ENCODE data around the gene NRARP. TPM values are rescaled to one million over a fixed set of nuclear protein-coding genes. Genes with fewer than 3 reads are reported as not detected.
"Not testable (repeated sequence)": the region's sequence is repeated elsewhere in the genome, so short reads cannot be mapped to it uniquely, and the experiment has no call there.

NRARP gene
- total and polyA plus RNA-seq, 7 experiments from 2014 or later, result 0.70 to 2.7 (median 1.7) TPM; not detected in 2

GRCh38 chr9:137330689-137331088, 28.6 kb upstream of the NRARP start:
- Histone ChIP-seq H3K9me3 (ENCODE audit: control insufficient read depth in 2 of 3, low read length in 3 of 3) (no peaks in the 10 kb centered on the region), H3K4me3 (ENCODE audit: low read length) (no peak overlapping the region), H3K27me3 (ENCODE audit: control insufficient read depth in 2 of 2, insufficient read depth in 2 of 2, low read length in 2 of 2) (peaks cover 0 to 14% of the 10 kb centered on the region in 2 donors), H3K27ac (ENCODE audit: low read depth, low read length) (no peak overlapping the region), H3K4me1 (ENCODE audit: control insufficient read depth in 2 of 2, insufficient read depth in 2 of 2, low read length in 2 of 2) (no peaks in the 10 kb centered on the region), H3K36me3 (ENCODE audit: control insufficient read depth in 2 of 3, insufficient read depth in 3 of 3, low read length in 3 of 3) (no peaks in the 10 kb centered on the region)
- ATAC-seq, result no peak
- no peak overlapping the region for H3K4me3 Mint-ChIP-seq
- H3K27me3 Mint-ChIP-seq, result peaks cover 0 to 20% (median 2%) of the 10 kb centered on the region in 5 donors
- H3K9me3 Mint-ChIP-seq, result peaks cover 0 to 30% (median under 1%) of the 10 kb centered on the region in 11 donors
- POLR2A ChIA-PET, result no interaction called here
- peaks cover 0 to 9% (median 4%) of the 10 kb centered on the region in 5 donors for H3K36me3 Mint-ChIP-seq
- CTCF ChIA-PET, result no interaction called here
- intact Hi-C loops (cut with micrococcal nuclease), result no loop called here
- H3K4me1 Mint-ChIP-seq, result peaks cover 4 to 16% (median 9%) of the 10 kb centered on the region in 7 donors
- peak overlapping the region in 2 of 9 donors; percentile 23 to 52 for H3K27ac Mint-ChIP-seq
- DNase-seq, result no peak

- H3K4me1 Mint-ChIP-seq, result peaks cover 4 to 16% (median 9%) of the 10 kb centered on the region in 7 donors
- not testable (repeated sequence) for ATAC-seq
Measured at GRCh38 chr9:137329590-137329989, 27.5 kb upstream of the NRARP start.

GRCh38 chr9:137327641-137328550, 25.8 kb upstream of the NRARP start:
- H3K4me3 Mint-ChIP-seq; POLR2A ChIA-PET; CTCF ChIA-PET; ATAC-seq; H3K36me3 Mint-ChIP-seq; DNase-seq; intact Hi-C loops (cut with micrococcal nuclease); H3K4me3 ChIP-seq (ENCODE audit: low read length); H3K36me3 ChIP-seq (ENCODE audit: control insufficient read depth in 2 of 3, insufficient read depth in 3 of 3, low read length in 3 of 3); H3K4me1 ChIP-seq (ENCODE audit: control insufficient read depth in 2 of 2, insufficient read depth in 2 of 2, low read length in 2 of 2); H3K27ac ChIP-seq (ENCODE audit: low read depth, low read length); H3K9me3 ChIP-seq (ENCODE audit: control insufficient read depth in 2 of 3, low read length in 3 of 3): not testable (repeated sequence)
- peaks cover 0 to 14% of the 10 kb centered on the region in 2 donors for H3K27me3 ChIP-seq (ENCODE audit: control insufficient read depth in 2 of 2, insufficient read depth in 2 of 2, low read length in 2 of 2)
- Mint-ChIP-seq H3K9me3 (peaks cover 0 to 25% (median 0%) of the 10 kb centered on the region in 11 donors), H3K27me3 (peaks cover 0 to 23% (median 2%) of the 10 kb centered on the region in 5 donors), H3K27ac (peak overlapping the region in 1 of 9 donors; percentile 50), H3K4me1 (peaks cover 4 to 16% (median 9%) of the 10 kb centered on the region in 7 donors)

More at GRCh38 chr9:137329590-137329989, 27.5 kb upstream of the NRARP start:
- H3K4me1 ChIP-seq (ENCODE audit: control insufficient read depth in 2 of 2, insufficient read depth in 2 of 2, low read length in 2 of 2); H3K27ac ChIP-seq (ENCODE audit: low read depth, low read length); H3K4me3 Mint-ChIP-seq; H3K4me3 ChIP-seq (ENCODE audit: low read length); H3K36me3 ChIP-seq (ENCODE audit: control insufficient read depth in 2 of 3, insufficient read depth in 3 of 3, low read length in 3 of 3); H3K36me3 Mint-ChIP-seq; CTCF ChIA-PET; POLR2A ChIA-PET; DNase-seq; H3K9me3 ChIP-seq (ENCODE audit: control insufficient read depth in 2 of 3, low read length in 3 of 3); intact Hi-C loops (cut with micrococcal nuclease): not testable (repeated sequence)
- peak overlapping the region in 1 of 9 donors; percentile 52 for H3K27ac Mint-ChIP-seq
- peaks cover 0 to 25% (median 0%) of the 10 kb centered on the region in 11 donors for H3K9me3 Mint-ChIP-seq
- H3K27me3 ChIP-seq (ENCODE audit: control insufficient read depth in 2 of 2, insufficient read depth in 2 of 2, low read length in 2 of 2), result peaks cover 0 to 14% of the 10 kb centered on the region in 2 donors
- H3K27me3 Mint-ChIP-seq, result peaks cover 0 to 23% (median 2%) of the 10 kb centered on the region in 5 donors

- H3K4me3 Mint-ChIP-seq, result peak overlapping the region; percentile 3 to 88 (median 63)
- DNase-seq, result peak in 2 of 9 donors; percentile 28 to 37
- H3K36me3 Mint-ChIP-seq, result peaks cover 0 to 7% (median 3%) of the 10 kb centered on the region in 5 donors
- H3K9me3 Mint-ChIP-seq, result peaks cover 0 to 24% (median 0%) of the 10 kb centered on the region in 11 donors
- peaks cover 0 to 23% (median 2%) of the 10 kb centered on the region in 5 donors for H3K27me3 Mint-ChIP-seq
- Histone ChIP-seq H3K4me1 (ENCODE audit: control insufficient read depth in 2 of 2, insufficient read depth in 2 of 2, low read length in 2 of 2) (no peaks in the 10 kb centered on the region), H3K27ac (ENCODE audit: low read depth, low read length) (no peak overlapping the region), H3K4me3 (ENCODE audit: low read length) (no peak overlapping the region), H3K27me3 (ENCODE audit: control insufficient read depth in 2 of 2, insufficient read depth in 2 of 2, low read length in 2 of 2) (peaks cover 0 to 14% of the 10 kb centered on the region in 2 donors), H3K36me3 (ENCODE audit: control insufficient read depth in 2 of 3, insufficient read depth in 3 of 3, low read length in 3 of 3) (no peaks in the 10 kb centered on the region), H3K9me3 (ENCODE audit: control insufficient read depth in 2 of 3, low read length in 3 of 3) (no peaks in the 10 kb centered on the region)
- ChIA-PET POLR2A (no interaction called here), CTCF (interaction anchor here (0.7 kb wide), 1 partner anchor 135 kb away, joined by 3 read pairs; no protein-coding TSS in a partner anchor)
- peak; percentile 94 for ATAC-seq
- H3K27ac Mint-ChIP-seq, result peak overlapping the region in 6 of 9 donors; percentile 22 to 89 (median 72)
- peaks cover 4 to 16% (median 9%) of the 10 kb centered on the region in 7 donors for H3K4me1 Mint-ChIP-seq
- intact Hi-C loops (cut with micrococcal nuclease), result no loop called here
Measured at GRCh38 chr9:137326445-137327065, 24.5 kb upstream of the NRARP start.

GRCh38 chr9:137325799-137326198, 23.7 kb upstream of the NRARP start:
- ATAC-seq (no peak), DNase-seq (no peak)
- H3K27me3 Mint-ChIP-seq, result peaks cover 0 to 23% (median 2%) of the 10 kb centered on the region in 5 donors
- H3K27ac Mint-ChIP-seq, result peak overlapping the region in 2 of 9 donors; percentile 38 to 50
- peaks cover 0 to 14% of the 10 kb centered on the region in 2 donors for H3K27me3 ChIP-seq (ENCODE audit: control insufficient read depth in 2 of 2, insufficient read depth in 2 of 2, low read length in 2 of 2)
- H3K9me3 Mint-ChIP-seq, result peaks cover 0 to 20% (median 0%) of the 10 kb centered on the region in 11 donors
- peaks cover 4 to 17% (median 9%) of the 10 kb centered on the region in 7 donors for H3K4me1 Mint-ChIP-seq
- intact Hi-C loops (cut with micrococcal nuclease), result no loop called here
- no peak overlapping the region for H3K27ac ChIP-seq (ENCODE audit: low read depth, low read length)
- H3K9me3 ChIP-seq (ENCODE audit: control insufficient read depth in 2 of 3, low read length in 3 of 3), result no peaks in the 10 kb centered on the region
- peaks cover 0 to 7% (median 3%) of the 10 kb centered on the region in 5 donors for H3K36me3 Mint-ChIP-seq
- peaks cover 0 to 3% of the 10 kb centered on the region in 2 donors for H3K4me1 ChIP-seq (ENCODE audit: control insufficient read depth in 2 of 2, insufficient read depth in 2 of 2, low read length in 2 of 2)
- no peak overlapping the region for H3K4me3 ChIP-seq (ENCODE audit: low read length)
- ChIA-PET CTCF (no interaction called here), POLR2A (interaction anchor here (1.1 kb wide), 1 partner anchor 24 kb away, joined by 3 read pairs; the partner anchor contains the start of gene NRARP)
- H3K4me3 Mint-ChIP-seq, result peak overlapping the region in 1 of 10 donors; percentile 12
- H3K36me3 ChIP-seq (ENCODE audit: control insufficient read depth in 2 of 3, insufficient read depth in 3 of 3, low read length in 3 of 3), result no peaks in the 10 kb centered on the region

- CTCF ChIA-PET, result no interaction called here
- Mint-ChIP-seq H3K4me3 (no peak overlapping the region), H3K9me3 (peaks cover 0 to 14% (median 0%) of the 10 kb centered on the region in 11 donors), H3K27ac (peak overlapping the region in 1 of 9 donors; percentile 47), H3K4me1 (peaks cover 4 to 20% (median 13%) of the 10 kb centered on the region in 7 donors), H3K36me3 (peaks cover 0 to 7% (median 3%) of the 10 kb centered on the region in 5 donors), H3K27me3 (peaks cover 0 to 23% (median 2%) of the 10 kb centered on the region in 5 donors)
- Histone ChIP-seq H3K4me3 (ENCODE audit: low read length) (no peak overlapping the region), H3K9me3 (ENCODE audit: control insufficient read depth in 2 of 3, low read length in 3 of 3) (no peaks in the 10 kb centered on the region), H3K4me1 (ENCODE audit: control insufficient read depth in 2 of 2, insufficient read depth in 2 of 2, low read length in 2 of 2) (peaks cover 0 to 9% of the 10 kb centered on the region in 2 donors), H3K36me3 (ENCODE audit: control insufficient read depth in 2 of 3, insufficient read depth in 3 of 3, low read length in 3 of 3) (no peaks in the 10 kb centered on the region), H3K27ac (ENCODE audit: low read depth, low read length) (no peak overlapping the region), H3K27me3 (ENCODE audit: control insufficient read depth in 2 of 2, insufficient read depth in 2 of 2, low read length in 2 of 2) (peaks cover 0 to 14% of the 10 kb centered on the region in 2 donors)
- intact Hi-C loops (cut with micrococcal nuclease), result no loop called here
- POLR2A ChIA-PET, result interaction anchor here (1.1 kb wide), 1 partner anchor 23 kb away, joined by 3 read pairs; the partner anchor contains the start of gene NRARP
- ATAC-seq, result no peak
- DNase-seq, result no peak
Measured at GRCh38 chr9:137325124-137325523, 23.1 kb upstream of the NRARP start.
